ENCODE data around the gene SPRN.

DNA sequence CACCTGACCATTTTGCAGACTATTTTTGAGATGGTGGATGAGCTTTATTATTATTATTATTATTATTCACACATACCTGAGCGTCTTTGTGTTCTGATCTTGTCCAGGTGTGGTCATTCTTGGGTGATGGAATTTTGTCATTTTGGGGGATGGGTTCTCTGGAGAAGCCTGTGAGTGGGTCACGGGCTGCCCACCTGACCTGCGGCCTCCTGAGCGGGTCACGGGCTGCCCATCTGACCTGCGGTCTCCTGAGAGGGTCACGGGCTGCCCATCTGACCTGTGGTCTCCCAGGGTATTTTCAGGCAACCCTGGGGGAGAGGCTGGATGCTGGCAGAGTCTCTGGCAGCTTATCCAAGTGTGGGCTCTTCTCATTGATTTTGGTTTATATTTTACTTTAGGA is 36.6 kb upstream of the SPRN start:
- TF ChIP-seq TAF1 (IDR thresholded peaks at IDR 0.05; ENCODE audit: borderline replicate concordance, insufficient read depth, low read length) (no peak), POLR2AphosphoS5 (IDR thresholded peaks at IDR 0.05; ENCODE audit: low read depth, low read length) (no peak), SIN3A (IDR thresholded peaks at IDR 0.05; ENCODE audit: borderline replicate concordance, insufficient read depth, low read length) (no peak), FOXP2 (optimal IDR thresholded peaks at IDR 0.05; ENCODE audit: borderline replicate concordance, extremely low read depth, extremely low read length, insufficient read depth) (no peak)
- TF ChIP-seq, protein P1, sequence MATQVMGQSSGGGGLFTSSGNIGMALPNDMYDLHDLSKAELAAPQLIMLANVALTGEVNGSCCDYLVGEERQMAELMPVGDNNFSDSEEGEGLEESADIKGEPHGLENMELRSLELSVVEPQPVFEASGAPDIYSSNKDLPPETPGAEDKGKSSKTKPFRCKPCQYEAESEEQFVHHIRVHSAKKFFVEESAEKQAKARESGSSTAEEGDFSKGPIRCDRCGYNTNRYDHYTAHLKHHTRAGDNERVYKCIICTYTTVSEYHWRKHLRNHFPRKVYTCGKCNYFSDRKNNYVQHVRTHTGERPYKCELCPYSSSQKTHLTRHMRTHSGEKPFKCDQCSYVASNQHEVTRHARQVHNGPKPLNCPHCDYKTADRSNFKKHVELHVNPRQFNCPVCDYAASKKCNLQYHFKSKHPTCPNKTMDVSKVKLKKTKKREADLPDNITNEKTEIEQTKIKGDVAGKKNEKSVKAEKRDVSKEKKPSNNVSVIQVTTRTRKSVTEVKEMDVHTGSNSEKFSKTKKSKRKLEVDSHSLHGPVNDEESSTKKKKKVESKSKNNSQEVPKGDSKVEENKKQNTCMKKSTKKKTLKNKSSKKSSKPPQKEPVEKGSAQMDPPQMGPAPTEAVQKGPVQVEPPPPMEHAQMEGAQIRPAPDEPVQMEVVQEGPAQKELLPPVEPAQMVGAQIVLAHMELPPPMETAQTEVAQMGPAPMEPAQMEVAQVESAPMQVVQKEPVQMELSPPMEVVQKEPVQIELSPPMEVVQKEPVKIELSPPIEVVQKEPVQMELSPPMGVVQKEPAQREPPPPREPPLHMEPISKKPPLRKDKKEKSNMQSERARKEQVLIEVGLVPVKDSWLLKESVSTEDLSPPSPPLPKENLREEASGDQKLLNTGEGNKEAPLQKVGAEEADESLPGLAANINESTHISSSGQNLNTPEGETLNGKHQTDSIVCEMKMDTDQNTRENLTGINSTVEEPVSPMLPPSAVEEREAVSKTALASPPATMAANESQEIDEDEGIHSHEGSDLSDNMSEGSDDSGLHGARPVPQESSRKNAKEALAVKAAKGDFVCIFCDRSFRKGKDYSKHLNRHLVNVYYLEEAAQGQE (IDR thresholded peaks at IDR 0.05; ENCODE audit: insufficient read depth in 1 of 2, low read depth in 2 of 2, low read length in 2 of 2), result no peak
